Measurements from ENCODE around the gene HMCN1. TPM values are rescaled to one million over a fixed set of nuclear protein-coding genes. Genes with fewer than 3 reads are reported as not detected.
A peak's percentile ranks its signal among the peaks of the same experiment; 100 is the strongest.
"Not testable (repeated sequence)": the region's sequence is repeated elsewhere in the genome, so short reads cannot be mapped to it uniquely, and the experiment has no call there.

HMCN1 gene
- total RNA-seq, 2 donors from 2014 or later = 10.6 to 17.3 TPM

DNA sequence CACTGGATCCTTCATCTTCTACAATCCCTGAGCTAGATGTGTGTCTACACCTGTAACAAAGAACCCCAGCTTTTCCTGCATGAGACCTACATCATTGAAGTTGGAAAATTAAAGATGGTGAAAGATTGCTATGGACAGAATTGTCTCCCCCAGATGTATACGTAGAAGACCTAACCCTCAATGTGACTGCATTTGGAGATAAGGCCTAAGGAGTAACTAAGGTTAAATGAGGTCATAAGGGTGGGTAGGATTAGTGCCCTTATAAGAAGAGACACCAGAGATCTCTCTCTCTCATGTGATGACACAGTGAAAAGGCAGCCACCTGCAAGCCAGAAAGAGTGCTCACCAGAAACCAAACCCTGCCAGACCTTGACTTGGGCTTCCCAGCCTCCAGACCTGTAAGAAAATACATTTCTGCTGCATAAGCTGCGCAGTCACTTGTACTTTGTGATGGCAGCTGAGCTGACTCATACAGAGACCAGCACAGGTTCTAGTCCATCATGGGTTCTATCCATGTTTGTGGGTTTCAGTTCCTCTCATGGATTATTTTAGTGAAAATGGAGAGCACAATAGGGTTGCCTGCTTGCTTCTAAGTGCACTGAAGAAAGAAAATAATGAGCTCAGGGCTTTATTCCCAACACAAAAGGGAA lies 460.0 kb downstream of the HMCN1 start:
- no peak for DNase-seq (ENCODE audit: low spot score)
- intact Hi-C loops (cut with DNase I) = no loop called here

DNA sequence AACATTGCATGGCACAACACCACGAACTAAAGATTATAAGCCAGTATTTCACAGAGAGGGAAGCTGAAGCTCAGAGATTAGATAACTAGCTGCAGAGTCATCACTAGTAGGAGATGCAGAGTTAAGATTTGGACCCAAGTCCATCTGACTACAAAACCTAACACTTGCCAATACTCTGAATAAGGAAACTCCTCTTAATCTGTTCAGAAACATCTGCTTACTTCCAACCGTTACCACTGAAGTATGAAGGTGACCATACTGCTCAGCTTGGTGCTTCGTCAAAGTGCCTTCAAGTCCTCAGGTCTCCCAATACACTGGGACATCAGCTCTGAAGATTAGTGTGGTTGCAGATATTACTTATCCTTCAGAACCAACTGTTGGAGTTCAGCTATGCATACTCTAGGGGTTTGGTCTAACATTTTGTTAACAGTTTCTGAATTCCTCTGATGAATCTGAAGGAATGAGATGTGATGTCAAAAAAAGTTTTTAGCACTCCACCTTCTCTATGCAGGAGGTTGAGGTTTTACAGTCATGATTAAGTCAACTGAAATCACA lies 461.3 kb downstream of the HMCN1 start:
- DNase-seq (ENCODE audit: low spot score) = no peak
- intact Hi-C loops (cut with DNase I) = no loop called here

DNA sequence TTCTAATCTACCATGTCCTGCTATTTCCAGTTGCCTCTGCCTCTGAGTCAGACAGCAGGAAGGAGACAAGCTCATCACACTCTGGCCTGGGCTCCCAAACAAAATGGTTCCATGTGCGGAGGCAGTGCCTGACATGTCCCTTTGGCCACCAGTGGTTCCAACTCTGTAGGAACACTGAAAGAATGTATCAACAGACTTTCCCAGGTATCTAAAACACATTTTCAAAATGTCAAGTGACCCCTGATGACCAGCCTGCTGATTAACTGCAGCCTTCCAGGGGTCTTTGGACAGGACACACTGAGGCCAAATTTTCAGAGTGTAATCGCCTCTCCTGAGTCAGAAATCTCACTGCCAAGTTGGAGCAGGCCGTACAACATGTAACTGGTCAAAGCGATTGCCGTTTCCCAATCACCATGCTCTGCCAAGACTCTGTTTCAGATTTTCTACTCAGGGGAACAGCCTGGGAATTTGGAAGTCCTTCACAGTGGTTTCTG lies 468.1 kb downstream of the HMCN1 start:
- intact Hi-C loops (cut with DNase I) = no loop called here
- DNase-seq (ENCODE audit: low spot score) = peak; percentile 84

DNA sequence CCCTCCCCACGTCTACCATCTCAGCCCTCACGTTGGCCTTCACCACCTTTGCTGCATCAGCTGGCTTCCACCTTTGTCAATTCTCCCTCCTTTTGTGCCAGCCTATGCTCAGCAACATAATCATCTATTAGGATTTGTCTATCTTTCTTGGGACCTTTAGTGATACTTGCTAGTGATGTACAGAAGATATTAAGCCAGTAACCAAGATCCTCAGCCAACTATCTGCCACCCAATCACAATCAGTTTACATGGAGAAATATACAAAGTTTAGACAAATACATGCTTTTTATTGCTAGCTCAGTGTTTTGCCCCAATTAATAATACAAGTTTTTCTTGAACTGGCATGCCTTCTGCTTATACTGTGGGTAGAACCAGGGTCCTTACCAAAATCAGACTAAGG lies 468.6 kb downstream of the HMCN1 start:
- intact Hi-C loops (cut with DNase I) = no loop called here
- DNase-seq (ENCODE audit: low spot score) = no peak

DNA sequence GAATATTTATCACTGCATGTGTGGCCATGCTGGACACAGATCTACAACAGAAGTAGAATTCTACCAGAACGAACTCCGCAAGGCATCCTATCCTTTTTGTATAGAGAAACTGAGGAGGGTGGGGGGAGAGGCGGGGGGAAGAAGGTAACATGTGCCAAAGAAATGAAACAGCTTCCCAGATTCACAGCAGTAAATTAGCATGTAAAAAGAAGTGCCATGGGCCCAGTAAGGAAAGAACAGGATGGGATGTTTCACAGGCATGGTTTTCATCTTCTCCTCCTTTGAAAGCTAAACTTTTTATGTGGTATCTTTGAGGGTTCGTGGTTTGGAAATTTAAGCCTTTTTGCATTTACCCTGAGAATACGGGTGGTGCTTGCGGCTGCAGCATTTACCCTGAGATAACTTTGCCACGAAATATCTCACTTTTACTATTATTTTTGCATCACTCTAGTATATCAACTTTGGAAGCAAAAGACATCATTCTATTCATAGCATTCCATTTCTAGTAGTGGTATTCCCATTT lies 471.9 kb downstream of the HMCN1 start:
- intact Hi-C loops (cut with DNase I) = no loop called here
- DNase-seq (ENCODE audit: low spot score) = no peak

DNA sequence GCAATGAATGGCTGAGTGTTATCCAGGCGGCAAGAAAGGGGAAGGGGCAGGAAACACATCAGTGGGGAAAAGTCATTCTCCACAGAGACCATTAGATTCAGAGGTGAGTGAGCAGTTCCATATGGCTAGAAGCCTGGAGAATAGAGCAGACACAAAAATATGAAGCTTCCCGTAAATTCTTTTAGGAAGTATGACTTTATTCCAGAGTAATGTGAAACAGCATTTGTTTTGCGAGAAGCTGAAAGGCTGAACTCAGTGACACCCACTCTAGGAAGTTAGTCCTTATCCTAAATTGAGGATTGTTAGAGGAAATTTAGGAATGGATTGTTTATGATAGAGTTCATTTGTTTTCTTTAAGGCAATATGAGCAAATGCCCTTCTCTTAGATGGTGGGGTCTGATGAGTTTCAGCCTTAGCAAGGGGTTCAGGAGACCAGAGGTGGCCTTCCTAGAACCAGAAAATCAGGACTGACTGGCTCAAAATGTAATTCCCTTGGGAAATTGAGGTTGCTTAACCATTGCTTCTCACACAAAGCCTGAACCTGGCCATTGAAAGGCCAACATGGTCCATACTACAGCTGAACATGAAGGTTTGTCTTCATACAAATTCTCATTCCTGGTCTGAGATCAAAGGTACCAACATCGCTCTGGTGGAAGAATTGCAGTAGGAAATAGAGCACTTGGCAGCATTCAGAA lies 473.3 kb downstream of the HMCN1 start:
- no peak for DNase-seq (ENCODE audit: low spot score)
- intact Hi-C loops (cut with DNase I) = no loop called here

DNA sequence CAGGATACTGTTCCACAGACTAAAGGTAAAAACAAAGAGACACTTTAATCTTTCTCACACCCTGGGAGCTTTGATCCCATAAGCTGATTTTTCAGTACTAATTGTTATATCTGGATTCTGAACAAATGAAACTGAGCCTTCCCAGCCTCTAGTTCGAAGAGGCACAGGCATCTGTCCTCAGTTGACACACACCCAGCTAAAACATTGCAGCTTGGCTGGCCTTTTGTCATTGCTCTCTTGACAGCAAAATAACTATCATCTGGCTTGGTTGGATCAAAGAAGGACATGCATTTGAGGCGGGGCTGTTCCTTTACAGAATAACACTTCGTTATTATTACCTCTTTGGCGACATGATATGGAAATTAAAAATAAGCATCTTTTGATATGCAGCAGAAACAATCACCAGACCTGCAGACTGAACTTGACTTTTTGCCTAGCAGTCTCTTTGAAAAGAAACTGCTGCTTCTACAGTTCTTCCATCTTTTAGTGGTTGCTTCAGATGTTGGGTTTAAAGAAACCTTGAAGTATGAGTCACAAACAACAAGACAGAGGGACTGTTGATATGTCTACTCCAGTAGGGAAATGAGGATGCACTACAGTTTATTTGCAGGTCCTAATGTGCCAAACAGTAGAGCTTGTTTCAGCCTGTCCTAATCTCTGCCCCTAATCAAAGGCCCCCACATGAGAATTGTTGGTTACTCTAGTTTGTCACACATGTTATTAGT lies 474.4 kb downstream of the HMCN1 start:
- intact Hi-C loops (cut with DNase I) = no loop called here
- no peak for DNase-seq (ENCODE audit: low spot score)

DNA sequence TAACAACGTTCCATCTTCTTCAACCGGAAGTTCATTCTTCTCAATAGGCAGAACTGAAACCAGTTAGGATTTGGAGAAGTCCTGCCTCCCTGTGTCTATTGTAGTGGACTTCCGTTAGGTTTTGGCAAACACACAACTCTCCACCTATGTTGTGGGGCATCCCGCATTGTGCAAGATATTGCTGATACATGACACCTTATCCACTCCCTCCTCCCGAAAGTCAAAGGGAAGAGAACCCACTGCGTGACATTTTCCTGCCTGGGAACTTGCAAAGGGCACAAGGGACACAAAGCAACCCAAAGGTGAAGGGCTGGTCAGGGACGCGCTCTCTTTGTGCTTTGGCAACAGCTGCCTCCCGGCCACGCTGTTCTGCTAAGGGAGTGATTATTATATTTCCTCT lies 476.1 kb downstream of the HMCN1 start:
- intact Hi-C loops (cut with DNase I) = loop anchor here (5.0 to 10.0 kb wide), 3 partner anchors 395 to 495 kb away; no protein-coding TSS in a partner anchor
- no peak for DNase-seq (ENCODE audit: low spot score)

DNA sequence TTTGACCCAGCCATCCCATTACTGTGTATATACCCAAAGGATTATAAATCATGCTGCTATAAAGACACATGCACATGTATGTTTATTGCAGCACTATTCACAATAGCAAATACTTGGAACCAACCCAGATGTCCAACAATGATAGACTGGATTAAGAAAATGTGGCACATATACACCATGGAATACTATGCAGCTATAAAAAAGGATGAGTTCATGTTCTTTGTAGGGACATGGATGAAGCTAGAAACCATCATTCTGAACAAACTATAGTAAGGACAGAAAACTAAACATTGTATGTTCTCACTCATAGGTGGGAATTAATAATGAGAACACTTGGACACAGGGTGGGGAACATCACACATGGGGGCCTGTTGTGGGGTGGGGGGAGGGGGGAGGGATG lies 477.4 kb downstream of the HMCN1 start:
- intact Hi-C loops (cut with DNase I) = loop anchor here (5.0 to 10.0 kb wide), 3 partner anchors 397 to 497 kb away; no protein-coding TSS in a partner anchor
- DNase-seq (ENCODE audit: low spot score) = not testable (repeated sequence)

DNA sequence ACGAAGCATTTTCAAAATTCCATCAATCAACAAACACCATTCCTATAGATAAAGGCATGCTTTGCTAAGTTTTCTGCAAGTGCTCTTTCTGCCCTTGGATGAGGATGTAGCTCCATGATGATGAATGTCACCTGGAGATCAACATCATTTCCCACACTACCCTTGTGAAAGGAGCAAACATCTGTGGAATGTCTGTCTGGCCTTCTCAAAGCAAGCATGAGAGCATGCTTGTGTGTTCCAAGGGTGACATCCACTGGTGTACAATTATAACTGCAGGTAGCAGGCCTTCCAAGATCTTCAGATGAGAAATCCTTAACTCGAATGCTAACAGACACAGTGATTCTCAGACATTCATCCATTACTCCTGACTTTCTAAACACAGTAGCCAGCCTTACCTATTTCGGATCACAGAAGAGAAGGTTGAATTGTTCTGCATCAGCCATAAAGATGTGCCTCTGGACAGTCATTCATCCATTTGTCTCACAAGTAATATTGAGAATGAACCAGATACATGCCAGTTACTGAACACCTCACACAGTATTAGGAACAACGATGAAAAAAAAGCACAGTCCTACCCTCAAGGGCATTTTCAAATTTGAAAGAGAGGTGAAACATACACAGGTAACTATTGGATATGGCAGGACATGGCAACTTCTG lies 478.5 kb downstream of the HMCN1 start:
- intact Hi-C loops (cut with DNase I) = loop anchor here (5.0 to 10.0 kb wide), 3 partner anchors 398 to 498 kb away; no protein-coding TSS in a partner anchor
- DNase-seq (ENCODE audit: low spot score) = no peak

DNA sequence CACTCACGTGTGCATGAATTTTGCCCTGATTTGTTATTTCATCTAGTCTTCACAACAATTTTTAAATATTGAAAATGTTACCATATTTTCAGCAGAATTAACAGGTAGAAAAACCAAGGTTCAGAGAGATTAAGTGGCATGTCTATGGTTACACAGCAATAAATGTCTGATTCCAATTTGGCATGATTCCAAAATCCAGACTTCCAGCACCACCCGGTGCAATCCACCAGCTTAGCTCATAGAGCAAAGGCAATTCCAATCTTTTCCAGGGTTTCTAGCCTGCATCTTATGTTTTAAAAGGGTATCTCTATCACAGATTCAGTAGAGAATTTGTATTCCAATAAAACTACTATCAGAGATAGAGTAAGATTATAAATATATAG lies 479.0 kb downstream of the HMCN1 start:
- no peak for DNase-seq (ENCODE audit: low spot score)
- intact Hi-C loops (cut with DNase I) = loop anchor here (5.0 to 10.0 kb wide), 3 partner anchors 398 to 498 kb away; no protein-coding TSS in a partner anchor

DNA sequence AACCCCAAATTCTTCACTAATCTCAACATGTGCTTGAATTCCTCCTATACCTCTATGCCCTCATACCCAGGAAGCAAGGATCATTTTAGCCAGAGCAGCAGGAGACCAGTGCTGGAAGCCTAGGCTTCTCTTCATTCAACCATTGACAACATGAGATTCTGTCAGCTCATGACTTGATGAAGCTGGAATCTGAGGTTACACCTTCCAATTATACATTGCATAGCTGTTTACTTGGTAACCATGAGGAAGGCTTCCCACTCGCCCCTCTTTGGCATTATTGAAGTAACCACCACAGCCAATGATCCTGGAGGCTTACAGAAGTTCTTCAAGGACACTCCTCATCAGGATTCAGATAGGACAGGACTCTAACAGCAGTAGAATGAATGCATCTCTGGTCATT lies 480.6 kb downstream of the HMCN1 start:
- DNase-seq (ENCODE audit: low spot score) = no peak
- intact Hi-C loops (cut with DNase I) = loop anchor here (5.0 to 10.0 kb wide), 3 partner anchors 400 to 500 kb away; no protein-coding TSS in a partner anchor

DNA sequence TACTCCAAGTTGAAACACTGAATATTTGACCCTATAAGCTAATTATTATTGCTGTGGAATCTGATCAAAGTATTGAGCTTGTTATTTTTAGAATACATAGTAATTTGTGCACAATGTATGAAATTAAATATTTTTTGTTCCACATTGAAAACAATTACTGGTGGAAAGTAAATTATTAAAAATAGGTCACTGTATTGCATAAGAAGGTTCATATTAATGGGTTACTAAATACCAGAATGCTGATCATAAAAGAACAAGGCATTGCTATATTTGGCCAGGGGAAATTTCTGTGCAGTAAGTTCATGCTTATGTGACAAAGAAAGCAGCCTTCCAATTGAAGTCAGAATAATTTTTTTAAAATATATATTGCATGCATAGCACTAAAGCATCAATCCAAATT lies 481.4 kb downstream of the HMCN1 start:
- intact Hi-C loops (cut with DNase I) = loop anchor here (10.0 kb wide), 2 partner anchors 401 to 501 kb away; no protein-coding TSS in a partner anchor
- no peak for DNase-seq (ENCODE audit: low spot score)

DNA sequence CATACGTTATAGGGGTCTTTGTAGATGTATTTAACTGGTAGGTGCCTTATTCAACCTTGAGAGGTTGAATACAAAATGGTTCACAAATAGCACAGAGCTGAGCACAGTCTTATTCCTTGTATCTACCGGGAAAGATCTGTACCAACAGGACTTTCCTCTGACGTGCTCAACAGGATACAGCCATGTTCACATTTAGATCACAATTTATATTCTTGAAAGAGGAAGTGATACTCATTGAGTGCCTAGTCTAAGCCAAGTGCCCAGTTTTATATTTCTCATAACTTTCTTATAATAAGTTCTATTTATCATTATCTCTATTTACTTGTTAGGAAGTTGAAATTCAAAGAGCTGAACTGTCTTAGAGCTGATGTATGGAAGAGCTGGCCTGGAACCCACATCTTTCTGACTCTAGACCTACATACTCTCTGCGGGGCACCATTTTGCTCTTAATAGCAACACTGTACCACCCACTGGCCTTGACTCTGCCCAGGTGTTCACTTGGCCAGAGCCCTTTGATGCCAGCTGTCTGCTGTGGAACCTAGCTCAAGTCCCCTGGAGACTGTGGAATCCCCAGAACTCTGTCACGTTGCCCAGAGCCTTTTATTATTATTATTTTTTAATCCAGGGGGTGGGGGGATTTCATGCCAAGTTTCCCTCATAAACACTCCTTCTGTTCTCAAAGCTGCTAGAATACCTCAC lies 484.6 kb downstream of the HMCN1 start:
- intact Hi-C loops (cut with DNase I) = loop anchor here (10.0 kb wide), 2 partner anchors 404 to 504 kb away; no protein-coding TSS in a partner anchor
- DNase-seq (ENCODE audit: low spot score) = no peak

DNA sequence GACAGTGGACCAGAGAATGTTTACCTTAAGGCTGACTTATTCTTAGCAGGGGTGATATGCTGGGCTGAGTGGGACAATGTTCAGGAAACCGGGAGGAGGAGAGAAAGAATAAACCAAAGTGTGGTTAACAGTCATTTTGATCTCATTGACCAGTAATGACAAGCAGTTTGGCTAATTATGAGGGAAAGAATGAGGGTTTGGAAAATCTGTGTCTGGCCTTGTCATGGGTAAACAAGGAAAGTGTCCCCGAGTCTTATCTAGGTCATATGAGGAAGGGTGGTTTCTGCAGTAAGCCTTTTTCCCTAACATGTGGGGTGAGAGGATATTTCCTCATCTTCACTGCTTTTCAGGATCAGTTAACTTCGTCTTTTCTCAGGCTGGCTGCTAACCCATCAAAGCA lies 485.9 kb downstream of the HMCN1 start:
- intact Hi-C loops (cut with DNase I) = no loop called here
- DNase-seq (ENCODE audit: low spot score) = no peak

DNA sequence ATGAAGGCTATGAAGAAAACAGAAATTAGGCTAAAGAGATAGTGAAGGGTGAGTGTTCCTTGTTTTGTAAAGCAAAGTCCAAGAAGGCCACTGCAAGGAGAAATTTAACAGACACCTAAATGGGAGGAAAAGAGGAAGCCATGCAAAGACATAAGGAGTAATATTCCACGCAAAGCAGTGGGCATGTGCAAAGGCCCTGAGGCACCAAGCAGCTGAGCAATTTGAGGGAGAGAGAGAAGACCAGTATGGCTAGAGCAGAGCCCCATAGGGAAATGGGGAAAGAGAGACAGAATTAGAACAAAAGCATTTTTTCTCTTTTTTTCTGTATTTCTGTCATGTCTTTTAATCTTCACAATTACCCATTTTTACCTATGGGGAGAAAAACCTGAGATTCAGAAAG lies 486.7 kb downstream of the HMCN1 start:
- DNase-seq (ENCODE audit: low spot score) = no peak
- intact Hi-C loops (cut with DNase I) = no loop called here

DNA sequence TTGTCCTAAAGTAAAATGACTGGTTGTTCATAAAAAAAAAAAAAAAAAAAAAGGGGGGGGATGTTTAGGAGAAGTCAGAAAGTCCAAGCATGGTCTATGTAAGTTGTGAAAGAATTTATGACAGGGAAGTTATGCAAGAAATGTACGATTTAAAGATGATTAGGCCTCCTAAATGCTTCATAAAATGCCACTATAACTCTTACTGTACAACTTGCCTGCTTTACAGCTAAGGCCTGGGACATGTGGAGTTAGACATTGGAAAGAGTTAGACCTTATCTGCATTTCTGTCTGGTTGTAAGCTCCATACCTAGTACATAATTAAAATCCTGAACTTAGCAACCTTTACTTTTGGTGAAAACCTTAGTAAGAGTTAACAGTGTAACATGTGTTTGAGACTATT lies 490.9 kb downstream of the HMCN1 start:
- DNase-seq (ENCODE audit: low spot score) = no peak
- intact Hi-C loops (cut with DNase I) = no loop called here

DNA sequence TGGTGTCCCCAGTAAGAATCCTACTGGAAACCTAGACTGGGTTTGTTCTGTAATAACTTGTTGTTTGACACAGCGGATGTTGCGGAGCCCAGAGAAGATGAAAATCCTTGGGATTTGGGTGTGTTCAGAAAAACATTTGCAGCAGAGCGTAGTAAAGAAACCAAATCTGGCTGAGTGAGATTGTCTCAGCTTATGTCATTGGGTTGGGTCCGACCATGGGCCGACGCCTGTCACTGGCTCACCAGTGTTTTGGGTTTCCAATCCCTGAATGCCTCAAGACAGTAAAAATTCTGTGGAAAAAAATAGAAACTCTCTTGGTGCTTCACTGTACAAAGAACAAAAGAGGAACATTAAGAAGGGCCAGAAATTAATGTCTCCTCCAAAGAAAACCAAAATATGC lies 494.6 kb downstream of the HMCN1 start:
- DNase-seq (ENCODE audit: low spot score) = no peak
- intact Hi-C loops (cut with DNase I) = no loop called here
